Nephron (organoid): ENCODE results near the gene SREK1.
A peak's percentile ranks its signal among the peaks of the same experiment; 100 is the strongest.
"Not testable (repeated sequence)": the region's sequence is repeated elsewhere in the genome, so short reads cannot be mapped to it uniquely, and the experiment has no call there.

Source experiments
- H3K27ac Mint-ChIP-seq, 3 experiments: 2 replicates each; pipeline ENCODE4 v1.8.0; 2020; ENCODE audit warnings: mixed read lengths in 3 of 3, mild to moderate bottlenecking in 2 of 3, moderate library complexity in 1 of 3
- H3K27me3 Mint-ChIP-seq: 2 replicates; pipeline ENCODE4 v1.8.0; 2021; ENCODE audit warnings: low read depth, mild to moderate bottlenecking, moderate library complexity, mixed read lengths
- H3K36me3 Mint-ChIP-seq: 2 replicates; pipeline ENCODE4 v1.8.0; 2020; ENCODE audit warnings: low read depth, mixed read lengths
- H3K4me1 Mint-ChIP-seq: 2 replicates; pipeline ENCODE4 v1.8.0; 2020; ENCODE audit warnings: mixed read lengths
- H3K4me3 Mint-ChIP-seq, 3 experiments: 2 replicates each; pipeline ENCODE4 v1.8.0; 2020; ENCODE audit warnings: mild to moderate bottlenecking in 3 of 3, mixed read lengths in 3 of 3, moderate library complexity in 2 of 3
- H3K9me3 Mint-ChIP-seq: 2 replicates; pipeline ENCODE4 v1.8.0; 2020; ENCODE audit warnings: mixed read lengths
- CTCF ChIP-seq, 3 experiments: fragments of 200-600 bp; sonication (generic); IDR thresholded peaks; one replicate each; pipeline ENCODE4 v1.5.0; 2021; ENCODE audit warnings: antibody characterized with exemption in 3 of 3; ENCODE audit not compliant: unreplicated experiment in 3 of 3

SREK1 gene

GRCh38 chr5:66213533-66213932, 69.4 kb downstream of the SREK1 start:
- Mint-ChIP-seq H3K27ac (no peak overlapping the region), H3K4me3 (no peak overlapping the region), H3K9me3 (peaks cover 4% of the 10 kb centered on the region), H3K27me3 (no peaks in the 10 kb centered on the region), H3K36me3 (no peaks in the 10 kb centered on the region), H3K4me1 (peaks cover 6% of the 10 kb centered on the region)
- no peak for TF ChIP-seq CTCF (IDR thresholded peaks at IDR 0.05; ENCODE audit: unreplicated experiment in 3 of 3)

- no peaks in the 10 kb centered on the region for H3K4me1 Mint-ChIP-seq
- no peaks in the 10 kb centered on the region for H3K27me3 Mint-ChIP-seq
- H3K4me3 Mint-ChIP-seq: no peak overlapping the region
- H3K9me3 Mint-ChIP-seq: peaks cover 11% of the 10 kb centered on the region
- H3K27ac Mint-ChIP-seq: no peak overlapping the region
- TF ChIP-seq CTCF (IDR thresholded peaks at IDR 0.05; ENCODE audit: unreplicated experiment in 3 of 3): no peak
- H3K36me3 Mint-ChIP-seq: no peaks in the 10 kb centered on the region
These were observed 78.4 kb downstream of the SREK1 start for GRCh38 chr5:66222455-66222854.

- H3K36me3 Mint-ChIP-seq, H3K27me3 Mint-ChIP-seq, H3K9me3 Mint-ChIP-seq, H3K4me3 Mint-ChIP-seq, H3K4me1 Mint-ChIP-seq, H3K27ac Mint-ChIP-seq: not testable (repeated sequence)
These were observed 78.8 kb downstream of the SREK1 start for GRCh38 chr5:66222896-66223295.

- H3K27me3 Mint-ChIP-seq: no peaks in the 10 kb centered on the region
- H3K27ac Mint-ChIP-seq: no peak overlapping the region
- TF ChIP-seq CTCF (IDR thresholded peaks at IDR 0.05; ENCODE audit: unreplicated experiment in 3 of 3): peak in 1 of 3 experiments; percentile 14
- no peaks in the 10 kb centered on the region for H3K36me3 Mint-ChIP-seq
- peaks cover 10% of the 10 kb centered on the region for H3K9me3 Mint-ChIP-seq
- no peaks in the 10 kb centered on the region for H3K4me1 Mint-ChIP-seq
- H3K4me3 Mint-ChIP-seq: no peak overlapping the region
These were observed 79.5 kb downstream of the SREK1 start for GRCh38 chr5:66223637-66224036.

GRCh38 chr5:66224274-66224673, 80.2 kb downstream of the SREK1 start:
- no peak overlapping the region for H3K4me3 Mint-ChIP-seq
- H3K27ac Mint-ChIP-seq: no peak overlapping the region
- H3K36me3 Mint-ChIP-seq: no peaks in the 10 kb centered on the region
- TF ChIP-seq CTCF (IDR thresholded peaks at IDR 0.05; ENCODE audit: unreplicated experiment in 3 of 3): no peak
- H3K27me3 Mint-ChIP-seq: no peaks in the 10 kb centered on the region
- no peaks in the 10 kb centered on the region for H3K4me1 Mint-ChIP-seq
- peaks cover 12% of the 10 kb centered on the region for H3K9me3 Mint-ChIP-seq

GRCh38 chr5:66224773-66225553, 80.9 kb downstream of the SREK1 start:
- Mint-ChIP-seq H3K4me1 (no peaks in the 10 kb centered on the region), H3K36me3 (no peaks in the 10 kb centered on the region), H3K27ac (no peak overlapping the region), H3K4me3 (no peak overlapping the region), H3K9me3 (peaks cover 9% of the 10 kb centered on the region), H3K27me3 (no peaks in the 10 kb centered on the region)
- TF ChIP-seq CTCF (IDR thresholded peaks at IDR 0.05; ENCODE audit: unreplicated experiment in 3 of 3): no peak
